NCI-H1930 (cell line): ENCODE data around the gene NYNRIN.

ENCODE experiments used
- DNase-seq, 2 experiments: peaks; one replicate each; lab custom pipeline; 2025; lab: John Stamatoyannopoulos, UW

Gene NYNRIN

DNA sequence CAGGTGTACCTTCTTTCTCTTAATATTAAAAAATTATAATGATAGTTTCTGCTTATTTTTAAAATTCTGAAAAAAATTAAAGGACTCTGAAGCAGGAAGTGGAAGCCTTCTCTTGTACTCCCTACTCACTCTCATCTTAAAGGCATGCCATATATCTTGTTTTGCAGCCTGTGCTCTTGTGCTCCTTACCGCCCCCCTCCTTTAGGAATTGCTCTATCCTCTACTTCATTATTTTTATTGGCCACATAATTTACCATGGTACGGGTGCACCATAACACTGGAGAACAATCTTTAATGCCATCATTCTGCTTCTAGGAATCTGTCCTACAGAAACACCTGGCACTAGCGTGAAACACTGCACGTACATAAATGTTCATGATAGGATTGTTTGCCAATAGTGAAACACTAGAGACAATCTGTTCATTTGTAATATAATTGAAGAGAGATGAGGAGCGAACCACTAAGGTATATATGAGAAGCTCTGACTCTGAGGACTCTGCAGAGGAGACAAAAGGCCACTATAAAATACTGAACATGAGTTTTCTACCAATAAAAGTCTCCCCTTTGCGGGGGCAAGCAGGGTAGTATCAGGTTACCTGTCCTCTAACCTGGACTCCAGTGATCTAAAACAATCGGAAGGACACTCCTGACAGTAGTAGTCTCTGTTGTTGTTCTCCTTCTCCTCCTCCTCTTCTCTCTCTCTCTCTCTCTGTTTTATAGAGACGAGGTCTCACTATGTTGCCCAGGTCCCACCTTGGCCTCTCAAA is 6.3 kb upstream of the NYNRIN start:
- no peak for DNase-seq

DNA sequence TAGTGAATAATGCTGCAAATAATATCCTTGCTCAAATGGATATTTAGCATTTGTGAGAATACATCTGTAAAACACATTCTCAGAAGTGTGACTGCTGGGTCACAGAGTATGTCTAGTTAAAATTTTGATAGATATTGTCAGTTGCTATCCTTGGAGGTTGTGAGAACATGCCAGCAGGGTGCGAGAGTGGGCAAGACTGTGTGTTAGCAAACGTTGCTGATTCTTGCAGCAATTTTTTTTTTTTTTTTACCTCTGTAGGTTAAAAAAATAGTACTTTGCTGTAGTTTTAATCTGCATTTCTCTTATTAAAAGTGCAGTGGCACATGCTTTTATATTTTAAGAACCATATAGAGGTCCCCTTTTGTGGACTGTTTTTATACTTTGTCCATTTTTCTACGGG is 4.5 kb upstream of the NYNRIN start:
- no peak for DNase-seq

DNA sequence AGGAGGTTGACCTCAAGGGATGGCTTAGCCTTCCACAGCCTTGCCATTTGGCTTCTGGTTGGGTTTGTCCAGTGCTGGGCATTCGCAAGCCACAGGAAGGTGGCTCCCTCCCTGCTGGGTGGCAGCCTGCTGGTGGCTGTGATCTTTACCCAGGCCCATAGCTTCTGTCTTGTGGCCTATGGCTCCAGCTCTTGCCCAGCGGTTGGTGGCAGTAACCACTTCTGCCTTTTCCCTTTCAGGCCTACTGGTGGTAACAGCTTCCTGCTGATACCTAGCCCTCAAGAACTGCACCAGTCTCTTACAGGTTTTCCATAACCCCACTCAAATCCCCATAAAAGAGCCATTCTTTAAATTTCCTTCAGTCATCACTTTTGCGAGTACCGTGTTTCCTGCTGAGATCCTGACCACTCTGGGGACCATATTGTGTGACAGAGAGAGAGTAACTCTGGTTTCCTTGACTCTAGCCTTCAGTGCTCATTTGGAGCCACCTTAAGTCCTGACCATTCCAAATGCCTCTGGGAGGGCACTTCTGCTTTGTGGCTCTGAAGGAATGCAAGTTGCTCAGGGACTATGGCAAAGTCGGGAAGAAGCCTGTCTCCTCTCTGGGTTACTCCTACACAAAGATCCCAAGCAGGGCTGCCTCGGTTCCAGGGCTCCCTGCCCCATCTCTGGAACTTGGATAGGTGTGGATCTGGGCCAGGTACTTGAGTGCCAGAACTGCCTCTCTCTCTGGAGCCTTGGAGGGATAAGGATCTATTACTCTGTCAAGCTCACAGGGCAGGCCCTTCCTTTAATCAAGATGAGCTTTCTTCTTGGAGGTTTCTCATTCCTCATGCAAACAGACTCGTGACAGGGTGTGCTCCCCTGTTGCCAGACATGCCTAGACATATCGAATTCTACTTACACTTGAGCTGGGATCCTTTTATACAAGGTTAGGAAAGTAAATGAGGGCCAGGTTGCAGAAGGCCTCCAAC is 2.9 kb upstream of the NYNRIN start:
- no peak for DNase-seq

DNA sequence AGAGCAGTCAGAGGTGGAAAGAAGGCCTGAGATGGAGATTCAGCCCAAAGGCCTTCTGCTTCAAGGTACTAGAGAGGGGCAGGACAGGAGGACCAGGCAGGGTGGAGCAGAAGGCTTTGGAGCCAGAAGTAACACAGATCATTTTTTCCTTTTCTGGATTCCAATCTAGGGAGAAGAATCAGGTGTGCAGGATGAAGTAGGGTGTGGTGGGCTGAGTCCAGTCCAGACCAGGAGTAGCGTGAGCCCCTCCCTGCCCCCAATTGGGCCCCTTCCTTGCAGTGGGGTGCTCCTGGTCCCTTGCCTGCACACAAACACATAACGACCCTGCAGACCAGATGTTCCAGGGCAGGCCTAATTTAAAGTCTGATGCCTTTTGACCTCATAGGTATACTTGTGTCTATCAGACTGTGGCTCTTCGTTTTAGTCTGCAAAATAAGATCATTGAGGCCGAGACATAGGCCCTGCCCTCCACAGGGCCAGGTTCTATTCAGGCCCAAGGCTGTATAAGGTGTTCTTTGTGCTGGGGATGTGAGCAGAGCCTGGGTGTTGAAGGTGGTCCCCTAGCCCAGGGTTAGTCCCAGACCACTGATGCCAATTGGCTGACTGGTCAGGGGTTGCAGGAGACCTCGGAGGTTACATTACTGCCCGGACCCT is 1.0 kb upstream of the NYNRIN start:
- DNase-seq, result no peak

DNA sequence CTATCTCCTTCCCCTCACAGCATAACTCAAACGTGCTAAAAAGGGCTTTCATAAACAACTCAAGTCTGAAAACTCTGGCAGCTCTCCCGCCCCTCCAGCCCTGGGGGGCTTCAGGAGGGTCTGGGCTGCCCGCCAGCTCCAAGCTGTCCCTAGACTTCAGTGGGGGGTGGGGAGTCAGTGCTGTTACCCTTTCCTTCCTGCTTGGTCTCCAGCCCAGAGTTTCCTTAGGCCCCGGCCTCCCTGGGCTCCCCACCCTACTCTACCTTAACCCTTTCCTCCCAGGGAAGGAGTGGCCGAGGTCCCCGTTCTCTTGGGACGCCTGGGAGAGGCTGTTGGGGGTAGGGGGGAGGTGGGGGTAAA is 530 bp upstream of the NYNRIN start:
- DNase-seq, result no peak

DNA sequence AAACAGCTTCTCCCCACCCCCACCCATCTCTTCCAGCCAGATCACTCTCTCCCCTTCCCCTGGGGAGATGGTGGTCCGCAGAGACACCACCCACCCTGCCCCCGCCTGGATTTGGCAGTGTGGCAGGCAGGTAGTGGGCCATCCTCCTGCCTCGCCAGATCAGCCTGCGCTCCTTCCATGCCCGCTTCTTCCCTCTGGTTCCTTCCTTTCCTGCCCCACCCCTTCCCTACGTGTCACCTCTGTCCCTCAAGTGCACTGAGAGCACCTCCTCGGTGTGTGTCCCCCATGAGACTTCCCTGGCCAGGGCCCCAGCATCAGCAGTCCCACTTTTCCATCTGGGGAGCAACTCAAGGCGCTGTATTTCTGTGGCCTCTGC is 632 bp downstream of the NYNRIN start:
- DNase-seq, result no peak

DNA sequence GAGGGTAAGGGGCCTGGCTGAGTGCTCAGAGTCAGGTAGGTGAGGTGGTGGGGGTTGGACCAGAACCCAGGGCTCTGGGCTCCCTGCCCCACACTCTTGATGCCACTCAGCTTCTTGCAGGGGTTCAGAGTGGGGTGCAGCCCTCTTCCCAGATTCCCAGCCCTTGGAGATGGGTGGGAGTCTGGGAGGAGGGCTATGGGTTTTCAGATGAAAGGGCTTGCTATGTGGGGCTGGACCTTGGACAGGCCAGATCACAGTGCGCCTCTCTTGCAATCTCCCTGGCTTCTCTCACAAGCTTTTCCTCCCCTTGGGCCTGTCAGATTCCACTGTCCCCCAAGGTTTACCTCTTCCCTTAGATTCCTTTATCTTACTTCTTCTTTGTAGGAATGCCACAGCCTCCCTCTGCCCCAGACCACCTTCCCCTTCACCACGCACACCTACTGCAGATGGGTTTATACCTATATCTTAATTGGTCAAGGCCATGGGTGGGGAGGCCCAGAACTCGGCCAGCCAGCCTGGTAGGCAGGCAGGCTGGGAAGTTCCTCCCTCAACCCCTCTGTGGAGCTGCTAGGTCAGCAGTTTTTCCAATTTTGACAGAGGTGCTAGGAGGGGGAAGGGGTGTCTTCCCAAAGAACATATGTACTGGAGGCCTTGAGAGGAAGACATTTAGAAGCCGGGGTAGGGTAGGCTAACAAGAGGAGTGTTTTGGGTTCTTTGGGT is 1.4 kb downstream of the NYNRIN start:
- no peak for DNase-seq

DNA sequence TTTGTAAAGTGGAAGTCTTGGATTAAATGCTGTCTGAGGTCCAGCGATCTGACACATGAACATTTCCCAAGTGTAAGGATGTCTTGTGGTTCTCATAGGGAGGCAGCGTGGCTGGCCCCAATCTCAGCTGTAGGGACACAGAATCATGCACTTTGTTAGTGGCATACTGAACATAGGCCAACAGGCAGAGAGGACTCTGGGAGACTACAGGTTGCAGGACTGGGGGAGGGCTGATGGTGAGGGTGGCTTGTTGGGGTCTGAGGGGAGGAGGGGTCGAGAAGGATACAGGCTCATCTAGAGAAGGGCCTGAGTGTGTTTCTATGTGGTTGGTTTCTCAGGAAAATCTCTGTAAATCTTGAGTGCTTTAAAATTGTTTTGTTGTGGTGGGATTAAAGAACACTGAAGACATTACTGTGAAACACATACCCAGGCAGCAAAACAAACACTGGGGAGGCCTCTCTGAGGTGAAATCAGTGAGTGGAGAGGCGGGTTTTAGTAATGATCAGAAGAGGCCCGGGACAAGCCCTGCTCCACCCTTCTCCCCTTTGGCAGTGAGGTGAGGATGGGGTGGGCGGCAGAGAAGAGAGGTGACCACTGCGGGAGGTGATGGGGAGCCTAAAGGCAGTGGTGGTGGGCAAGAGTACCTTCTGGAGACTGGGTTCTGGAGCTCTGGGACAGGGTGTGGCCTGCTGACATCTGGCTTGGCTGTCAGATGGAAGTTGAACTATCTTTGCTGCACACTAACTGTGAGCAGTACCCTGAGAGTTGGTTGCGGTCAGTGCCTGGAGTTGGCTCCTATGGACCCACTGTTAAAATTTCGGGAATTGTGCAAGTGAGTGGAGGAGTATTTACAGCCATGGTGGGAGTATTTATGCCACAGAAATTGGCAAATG is 3.3 kb downstream of the NYNRIN start:
- DNase-seq, result no peak

DNA sequence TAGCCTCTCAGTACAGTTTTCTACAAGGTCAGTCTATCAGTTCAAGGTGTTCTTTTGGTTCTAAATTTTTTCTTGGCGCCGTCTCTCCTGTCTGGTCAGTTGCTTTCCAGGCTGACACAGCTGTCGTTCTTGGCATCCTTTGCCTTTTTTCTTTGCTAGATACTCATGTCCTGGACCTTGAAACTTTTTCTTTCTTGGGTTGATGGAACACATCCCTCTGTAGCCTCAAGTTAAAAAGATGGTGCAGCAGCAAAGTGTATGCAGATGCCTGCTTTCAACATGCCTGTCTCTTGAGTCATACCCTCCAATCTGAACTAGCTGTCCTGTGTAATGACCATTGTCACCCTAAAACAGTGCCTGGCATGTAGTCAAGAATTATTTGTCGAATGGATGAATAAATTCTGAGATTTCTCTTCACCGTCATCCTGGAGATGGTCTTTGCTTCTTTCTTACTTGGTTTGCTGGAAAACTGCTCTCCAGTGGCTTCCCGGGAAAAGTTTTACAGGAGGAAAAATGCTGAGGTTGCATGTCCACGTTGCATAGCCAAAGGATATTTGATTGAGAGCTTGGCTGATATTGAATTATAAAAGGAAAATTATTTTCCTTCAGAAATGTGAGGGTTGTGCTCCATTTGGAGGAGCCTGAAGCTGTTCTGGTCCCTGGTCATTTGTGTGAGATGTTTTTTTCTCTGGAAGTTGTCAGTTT is 4.6 kb downstream of the NYNRIN start:
- DNase-seq, result no peak

DNA sequence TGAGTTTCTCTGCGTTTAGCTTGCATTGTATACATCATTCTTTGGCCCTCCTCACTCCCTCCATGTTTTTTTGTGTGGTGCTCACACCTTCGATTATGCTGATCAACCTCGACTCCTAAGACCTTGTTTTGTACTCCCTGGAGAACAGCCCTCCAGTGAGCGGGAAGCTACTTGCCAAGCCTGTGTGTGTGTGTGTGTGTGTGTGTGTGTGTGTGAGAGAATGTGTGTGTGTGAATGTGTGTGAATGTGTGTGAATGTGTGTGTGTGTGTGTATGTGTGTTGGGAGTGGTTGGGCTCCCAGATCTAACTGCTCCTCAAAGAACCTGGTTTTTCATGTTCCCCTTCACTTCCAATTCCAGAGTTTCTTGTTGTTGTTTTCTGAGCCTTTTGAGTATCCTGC is 6.0 kb downstream of the NYNRIN start:
- no peak for DNase-seq

DNA sequence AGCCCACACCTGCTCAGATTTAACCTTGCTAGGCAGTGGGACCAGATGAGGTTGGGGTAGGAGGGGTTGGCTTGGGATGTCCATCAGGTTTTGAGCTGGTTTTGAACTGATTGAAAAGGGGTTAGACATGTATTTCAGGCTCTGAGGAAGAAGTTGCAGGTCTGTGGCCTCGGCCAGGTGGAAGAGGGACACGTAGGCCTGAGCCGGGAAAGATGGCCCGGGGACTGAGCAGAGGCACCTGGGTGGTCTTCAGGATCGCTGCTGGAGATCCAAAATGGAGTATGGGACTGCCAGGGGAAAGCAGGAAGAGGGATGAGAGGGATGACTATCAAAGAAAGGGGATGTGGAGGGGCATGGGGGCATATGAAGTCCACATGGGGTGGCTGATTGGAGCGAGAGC is 7.6 kb downstream of the NYNRIN start:
- DNase-seq, result no peak

DNA sequence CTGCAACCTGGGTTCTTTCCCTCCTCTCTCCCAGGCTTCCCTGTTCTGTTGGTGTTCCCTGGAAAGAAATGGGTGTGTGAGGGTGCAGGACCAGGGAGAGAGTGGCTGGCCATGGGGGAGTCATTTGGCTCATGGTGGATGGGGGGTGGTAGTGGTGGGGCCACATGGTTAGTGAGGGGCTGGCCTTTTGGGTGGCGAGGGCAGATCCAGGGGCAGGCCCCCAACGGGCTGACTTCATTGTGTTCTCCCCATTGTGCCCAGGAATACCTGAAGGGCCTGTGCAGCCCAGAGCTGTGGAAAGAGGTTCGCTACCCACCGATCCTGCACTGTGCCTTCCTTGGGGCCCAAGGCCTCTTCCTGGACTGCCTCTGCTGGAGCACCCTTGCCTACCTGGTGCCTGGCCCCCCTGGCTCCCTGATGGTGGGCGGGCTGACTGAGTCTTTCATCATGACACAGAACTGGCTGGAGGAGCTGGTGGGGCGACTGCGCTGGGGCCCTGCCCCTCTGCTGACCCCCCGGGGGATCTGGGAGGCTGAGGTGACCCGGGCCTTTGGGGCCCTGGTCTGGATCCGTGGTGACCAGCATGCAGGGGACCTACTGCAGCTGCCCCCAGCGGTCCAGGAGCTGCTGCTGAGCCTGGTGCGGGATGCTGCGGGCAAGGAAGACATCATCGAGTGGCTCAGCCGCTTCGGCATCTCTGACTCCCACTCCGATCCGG is 9.0 kb downstream of the NYNRIN start:
- DNase-seq, result no peak

DNA sequence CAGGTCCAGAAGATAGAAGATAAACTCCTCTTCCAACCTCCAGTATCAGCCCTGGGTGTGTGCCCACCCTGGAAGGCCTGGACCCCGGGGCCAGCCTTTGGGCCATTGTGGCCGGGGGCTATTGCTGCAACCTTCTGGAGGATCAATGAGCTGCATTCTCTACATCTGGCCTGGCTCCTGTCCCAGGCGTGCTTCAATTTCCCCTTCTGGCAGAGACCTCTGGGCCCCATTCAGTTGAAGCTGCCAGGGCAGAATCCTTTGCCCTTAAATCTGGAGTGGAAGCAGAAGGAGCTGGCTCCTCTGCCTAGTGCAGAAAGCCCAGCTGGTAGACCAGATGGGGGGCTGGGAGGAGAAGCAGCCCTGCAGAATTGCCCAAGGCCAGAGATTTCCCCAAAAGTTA is 10.0 kb downstream of the NYNRIN start:
- DNase-seq, result no peak

DNA sequence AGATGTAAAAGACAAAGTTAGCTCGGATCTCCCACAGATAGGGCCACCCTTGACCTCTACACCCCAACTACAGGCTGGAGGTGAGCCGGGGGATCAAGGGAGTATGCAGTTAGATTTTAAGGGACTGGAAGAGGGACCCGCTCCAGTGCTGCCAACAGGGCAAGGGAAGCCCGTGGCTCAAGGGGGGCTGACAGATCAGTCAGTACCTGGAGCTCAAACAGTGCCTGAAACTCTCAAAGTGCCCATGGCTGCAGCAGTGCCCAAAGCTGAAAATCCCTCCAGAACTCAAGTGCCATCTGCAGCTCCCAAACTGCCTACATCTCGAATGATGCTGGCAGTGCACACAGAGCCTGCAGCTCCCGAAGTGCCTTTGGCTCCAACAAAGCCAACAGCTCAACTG is 10.4 kb downstream of the NYNRIN start:
- DNase-seq, result no peak

DNA sequence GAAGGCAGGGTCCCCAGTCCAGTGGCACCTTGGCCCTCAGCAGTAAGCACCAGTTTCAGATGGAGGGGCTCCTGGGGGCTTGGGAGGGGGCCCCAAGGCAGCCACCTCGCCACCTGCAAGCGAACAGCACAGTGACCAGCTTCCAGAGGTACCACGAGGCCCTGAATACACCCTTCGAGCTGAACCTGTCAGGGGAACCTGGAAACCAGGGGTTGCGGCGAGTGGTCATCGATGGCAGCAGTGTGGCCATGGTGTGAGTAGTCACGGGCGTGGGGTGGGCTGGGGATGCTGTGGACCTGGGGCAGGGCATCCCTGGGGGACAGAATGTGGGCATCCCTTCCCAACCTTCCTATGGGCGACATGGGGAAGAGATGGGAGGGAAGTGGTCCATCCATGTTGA is 11.2 kb downstream of the NYNRIN start:
- no peak for DNase-seq

DNA sequence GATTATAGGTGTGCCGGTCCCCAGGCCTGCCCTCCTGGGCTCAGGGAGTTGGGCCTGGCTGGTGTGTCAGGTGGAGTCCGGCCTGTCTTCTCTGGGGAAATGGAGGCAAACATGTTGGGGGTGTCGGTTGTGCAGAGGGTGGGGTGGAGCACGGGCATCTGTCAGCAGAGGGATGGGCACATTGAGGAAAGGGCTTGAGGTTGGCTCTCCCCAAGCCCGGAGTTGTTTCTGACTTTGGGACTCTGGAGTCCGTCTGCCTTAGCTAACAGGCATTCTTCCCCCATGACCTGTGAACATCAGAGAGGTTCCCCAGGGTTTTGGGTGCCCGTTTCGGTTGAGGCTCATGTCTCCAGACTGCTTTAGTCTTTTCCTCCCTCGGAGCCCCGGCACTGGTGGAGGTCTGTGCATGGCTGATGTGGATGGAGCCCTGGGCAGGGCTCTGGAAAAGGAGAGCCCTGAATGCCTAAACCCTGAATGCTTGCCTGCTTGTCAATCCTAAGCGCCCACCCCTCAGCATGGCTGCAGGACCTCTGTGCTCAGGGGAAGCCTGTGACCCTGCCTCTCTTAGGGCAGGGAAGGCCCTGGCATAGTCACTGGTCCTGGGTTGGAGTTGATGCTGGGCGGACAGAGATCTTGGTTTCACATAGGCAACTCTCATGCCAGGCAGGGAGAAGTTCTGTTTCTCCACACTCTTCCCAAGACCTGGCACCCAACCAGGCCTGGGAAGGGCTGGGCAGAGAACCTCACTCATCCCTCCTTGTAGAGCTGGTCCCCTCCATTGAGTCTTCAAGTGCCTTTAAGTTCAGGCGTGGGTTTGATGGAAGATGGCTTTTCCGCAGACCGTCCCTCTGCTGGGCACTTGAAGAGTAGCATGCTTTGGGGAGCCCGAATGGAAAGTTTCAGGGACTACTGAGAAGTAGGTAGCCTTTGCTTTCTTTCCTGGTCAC is 12.9 kb downstream of the NYNRIN start:
- no peak for DNase-seq

DNA sequence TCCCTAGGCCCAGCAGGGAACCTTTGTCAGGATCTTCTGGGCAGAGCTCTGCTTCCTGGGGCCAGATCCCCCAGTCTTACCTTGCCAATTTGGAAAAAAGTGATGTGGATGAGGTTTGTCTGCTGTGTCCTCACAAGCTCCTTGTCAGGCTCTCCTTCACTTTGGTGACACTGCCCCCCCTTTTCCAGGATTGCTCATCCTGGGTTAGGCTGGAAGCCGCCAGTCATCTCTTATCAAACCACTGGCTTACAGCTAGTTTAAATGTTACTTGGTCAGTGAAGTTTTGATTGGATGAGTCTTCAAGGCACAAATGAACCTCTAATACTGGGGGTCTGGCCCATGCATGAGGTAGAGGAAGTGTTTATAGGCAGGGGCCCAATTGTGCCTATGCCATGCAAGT is 15.3 kb downstream of the NYNRIN start:
- DNase-seq, result no peak

DNA sequence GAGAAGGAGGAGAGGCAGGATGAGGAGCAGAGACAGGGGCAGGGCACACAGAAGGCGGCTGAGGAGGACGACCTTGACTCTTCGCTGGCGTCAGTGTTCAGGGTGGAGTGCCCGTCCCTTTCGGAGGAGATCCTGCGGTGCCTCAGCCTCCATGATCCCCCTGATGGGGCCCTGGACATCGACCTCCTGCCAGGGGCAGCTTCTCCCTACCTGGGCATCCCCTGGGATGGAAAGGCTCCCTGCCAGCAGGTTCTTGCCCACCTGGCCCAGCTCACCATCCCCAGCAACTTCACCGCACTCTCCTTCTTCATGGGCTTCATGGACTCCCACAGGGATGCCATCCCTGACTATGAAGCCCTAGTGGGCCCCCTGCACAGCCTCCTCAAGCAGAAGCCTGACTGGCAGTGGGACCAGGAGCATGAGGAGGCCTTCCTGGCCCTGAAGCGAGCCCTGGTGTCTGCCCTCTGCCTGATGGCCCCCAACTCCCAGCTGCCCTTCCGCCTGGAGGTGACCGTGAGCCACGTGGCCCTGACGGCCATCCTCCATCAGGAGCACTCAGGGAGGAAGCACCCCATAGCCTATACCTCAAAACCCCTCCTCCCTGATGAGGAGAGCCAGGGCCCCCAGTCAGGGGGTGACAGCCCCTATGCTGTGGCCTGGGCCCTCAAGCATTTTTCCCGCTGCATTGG is 16.1 kb downstream of the NYNRIN start:
- no peak for DNase-seq
